Endothelial cell (in vitro differentiated cells): Measurements from ENCODE around the gene CBLC. TPM values are rescaled to one million over a fixed set of nuclear protein-coding genes. Genes with fewer than 3 reads are reported as not detected.
"Not testable (repeated sequence)": the region's sequence is repeated elsewhere in the genome, so short reads cannot be mapped to it uniquely, and the experiment has no call there.

ENCODE experiments used
- DNase-seq: peaks from one replicate; pipeline ENCODE4 v3.0.0; 2021; ENCODE audit warnings: low spot score
- H3K27ac Mint-ChIP-seq: one replicate; pipeline ENCODE4 v1.8.0; 2021; ENCODE audit warnings: mixed read lengths, inconsistent platforms; ENCODE audit not compliant: unreplicated experiment
- H3K27me3 Mint-ChIP-seq: one replicate; pipeline ENCODE4 v1.8.0; 2021; ENCODE audit warnings: mild to moderate bottlenecking, moderate library complexity, mixed read lengths, inconsistent platforms; ENCODE audit not compliant: unreplicated experiment
- H3K36me3 Mint-ChIP-seq: one replicate; pipeline ENCODE4 v1.8.0; 2021; ENCODE audit warnings: mild to moderate bottlenecking, low read depth, mixed read lengths, inconsistent platforms; ENCODE audit not compliant: unreplicated experiment
- H3K4me1 Mint-ChIP-seq: one replicate; pipeline ENCODE4 v1.8.0; 2021; ENCODE audit warnings: mild to moderate bottlenecking, mixed read lengths, inconsistent platforms; ENCODE audit not compliant: unreplicated experiment
- H3K4me3 Mint-ChIP-seq: one replicate; pipeline ENCODE4 v1.8.0; 2021; ENCODE audit warnings: mild to moderate bottlenecking, mixed read lengths, inconsistent platforms; ENCODE audit not compliant: unreplicated experiment
- H3K9me3 Mint-ChIP-seq: one replicate; pipeline ENCODE4 v1.8.0; 2021; ENCODE audit warnings: mixed read lengths, inconsistent platforms; ENCODE audit not compliant: unreplicated experiment
- total RNA-seq: library from RNA; stranded (reverse); fragmentation: NEBNext Ultra II Directional; extraction: Animal tissue kit (Norgen Biotek cat#: 25700); gene quantifications from one replicate; pipeline ENCODE4 v1.2.1, GENCODE V29; 2021; ENCODE audit not compliant: unreplicated experiment
- TF ChIP-seq, protein P1 (sequence below): fragments of 200-600 bp; sonication (generic); IDR thresholded peaks from one replicate; pipeline ENCODE4 v1.5.0; 2021; ENCODE audit warnings: antibody characterized with exemption; ENCODE audit not compliant: unreplicated experiment

The CBLC gene
- total RNA-seq, 1 donor from 2014 or later: 0.85 TPM

DNA sequence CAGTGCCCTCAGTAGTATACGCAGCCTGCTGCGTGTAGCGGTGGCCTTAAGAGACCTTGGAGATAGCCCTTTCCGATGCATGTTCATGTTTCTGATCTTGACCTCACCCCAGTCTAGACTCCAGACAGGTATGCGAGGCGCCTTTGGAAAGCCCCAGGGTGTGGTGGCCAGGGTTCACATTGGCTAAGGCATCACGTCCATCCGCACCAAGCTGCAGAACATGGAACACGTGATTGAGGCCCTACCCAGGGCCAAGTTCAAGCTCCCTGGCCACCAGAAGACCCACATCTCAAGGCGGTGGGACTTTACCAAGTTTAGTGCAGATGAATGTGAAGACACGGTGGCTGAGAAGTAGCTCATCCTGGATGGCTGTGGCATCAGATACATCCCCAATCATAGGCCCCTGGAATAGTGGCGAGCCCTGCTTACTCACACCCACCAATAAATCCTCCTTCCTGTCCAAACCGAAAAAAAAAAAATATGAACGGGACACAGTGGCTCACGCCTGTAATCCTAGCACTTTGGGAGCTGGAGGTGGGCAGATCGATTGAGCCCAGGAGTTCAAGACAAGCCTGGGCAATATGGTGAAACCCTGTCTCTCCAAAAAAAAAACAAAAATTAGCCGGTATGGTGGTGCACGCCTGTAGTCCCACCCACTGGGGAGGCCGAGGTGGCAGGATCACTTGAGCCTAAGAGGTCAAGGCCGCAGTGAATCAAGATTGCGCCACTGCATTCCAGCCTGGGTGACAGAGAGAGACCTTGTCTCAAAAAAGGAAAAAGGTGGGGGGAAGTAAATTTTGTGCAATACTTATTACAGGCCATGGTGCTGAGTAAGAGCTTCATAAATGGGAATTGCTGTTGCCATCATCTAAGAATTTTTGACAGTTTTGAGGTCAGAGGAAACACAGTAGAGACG, 12.4 kb upstream of the CBLC start:
- Mint-ChIP-seq H3K9me3 (no peaks in the 10 kb centered on the region), H3K27ac (peak overlapping the region; percentile 5), H3K27me3 (peaks cover 9% of the 10 kb centered on the region), H3K36me3 (no peaks in the 10 kb centered on the region), H3K4me1 (no peaks in the 10 kb centered on the region), H3K4me3 (peak overlapping the region; percentile 51)
- TF ChIP-seq, protein P1, sequence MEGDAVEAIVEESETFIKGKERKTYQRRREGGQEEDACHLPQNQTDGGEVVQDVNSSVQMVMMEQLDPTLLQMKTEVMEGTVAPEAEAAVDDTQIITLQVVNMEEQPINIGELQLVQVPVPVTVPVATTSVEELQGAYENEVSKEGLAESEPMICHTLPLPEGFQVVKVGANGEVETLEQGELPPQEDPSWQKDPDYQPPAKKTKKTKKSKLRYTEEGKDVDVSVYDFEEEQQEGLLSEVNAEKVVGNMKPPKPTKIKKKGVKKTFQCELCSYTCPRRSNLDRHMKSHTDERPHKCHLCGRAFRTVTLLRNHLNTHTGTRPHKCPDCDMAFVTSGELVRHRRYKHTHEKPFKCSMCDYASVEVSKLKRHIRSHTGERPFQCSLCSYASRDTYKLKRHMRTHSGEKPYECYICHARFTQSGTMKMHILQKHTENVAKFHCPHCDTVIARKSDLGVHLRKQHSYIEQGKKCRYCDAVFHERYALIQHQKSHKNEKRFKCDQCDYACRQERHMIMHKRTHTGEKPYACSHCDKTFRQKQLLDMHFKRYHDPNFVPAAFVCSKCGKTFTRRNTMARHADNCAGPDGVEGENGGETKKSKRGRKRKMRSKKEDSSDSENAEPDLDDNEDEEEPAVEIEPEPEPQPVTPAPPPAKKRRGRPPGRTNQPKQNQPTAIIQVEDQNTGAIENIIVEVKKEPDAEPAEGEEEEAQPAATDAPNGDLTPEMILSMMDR: no peak
- DNase-seq: no peak

DNA sequence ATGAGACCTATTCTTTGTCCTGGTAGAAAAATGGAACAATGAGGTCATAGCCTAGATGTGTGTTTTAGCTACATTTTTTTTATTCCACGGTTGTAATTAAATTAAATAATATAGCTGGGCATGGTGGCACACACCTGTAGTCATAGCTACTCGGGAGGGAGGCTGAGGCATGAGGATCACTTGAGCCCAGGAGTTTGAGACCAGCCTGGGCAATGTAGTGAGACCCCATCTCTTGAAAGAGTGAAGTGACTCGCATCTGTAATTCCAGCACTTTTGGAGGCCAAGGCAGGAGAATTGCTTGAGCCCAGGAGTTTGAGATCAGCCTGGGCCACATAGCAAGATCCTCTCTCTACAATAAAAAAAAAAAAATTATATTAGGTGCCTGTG, 11.7 kb upstream of the CBLC start:
- DNase-seq: no peak
- no peak overlapping the region for H3K27ac Mint-ChIP-seq
- H3K9me3 Mint-ChIP-seq: no peaks in the 10 kb centered on the region
- H3K4me3 Mint-ChIP-seq: no peak overlapping the region
- H3K27me3 Mint-ChIP-seq: peaks cover 9% of the 10 kb centered on the region
- TF ChIP-seq, protein P1: no peak
- no peaks in the 10 kb centered on the region for H3K36me3 Mint-ChIP-seq
- H3K4me1 Mint-ChIP-seq: no peaks in the 10 kb centered on the region

DNA sequence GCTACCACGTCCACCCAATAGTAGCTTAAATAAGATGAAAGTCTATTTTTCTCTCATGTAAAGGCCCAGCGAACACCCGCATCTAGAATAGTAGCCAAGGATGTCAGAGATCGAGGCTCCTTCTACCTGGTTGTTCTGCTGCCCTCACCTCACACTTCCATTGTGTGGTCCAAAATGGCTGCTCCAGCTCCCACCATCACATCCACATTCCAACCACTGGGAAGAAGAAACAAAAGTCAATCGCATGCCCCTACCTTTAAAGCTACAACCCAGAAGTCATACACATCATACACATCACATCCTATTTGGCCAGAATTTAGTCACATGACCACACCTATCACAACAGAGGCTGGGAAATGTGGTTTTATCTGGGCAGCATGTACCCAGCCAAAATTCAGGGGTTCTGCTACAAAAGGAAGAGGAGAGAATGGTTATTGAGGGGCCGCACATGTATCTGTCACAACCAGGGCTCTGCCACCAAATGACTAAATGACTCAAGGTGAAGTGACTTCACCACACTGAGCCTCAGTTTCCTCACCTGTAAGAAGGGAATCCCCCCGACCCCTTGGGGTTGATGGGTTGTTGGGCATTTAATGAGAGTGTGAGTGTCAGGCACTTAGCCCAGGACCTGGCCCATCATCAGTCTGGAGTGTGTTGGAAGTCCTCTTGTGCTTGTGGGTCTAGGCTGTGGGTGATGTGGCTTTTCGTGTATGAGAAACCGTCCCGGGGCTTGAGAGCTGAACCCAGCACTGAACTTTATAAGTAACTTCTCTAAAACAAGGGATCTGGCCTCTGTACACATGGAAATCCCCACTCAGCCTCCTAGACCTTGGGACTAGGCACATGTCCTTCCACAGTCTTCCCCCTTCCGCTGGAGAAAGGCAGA, 10.2 kb upstream of the CBLC start:
- TF ChIP-seq, protein P1: no peak
- Mint-ChIP-seq H3K36me3 (no peaks in the 10 kb centered on the region), H3K9me3 (no peaks in the 10 kb centered on the region), H3K4me3 (no peak overlapping the region), H3K27ac (no peak overlapping the region), H3K27me3 (peaks cover 9% of the 10 kb centered on the region), H3K4me1 (no peaks in the 10 kb centered on the region)
- no peak for DNase-seq

DNA sequence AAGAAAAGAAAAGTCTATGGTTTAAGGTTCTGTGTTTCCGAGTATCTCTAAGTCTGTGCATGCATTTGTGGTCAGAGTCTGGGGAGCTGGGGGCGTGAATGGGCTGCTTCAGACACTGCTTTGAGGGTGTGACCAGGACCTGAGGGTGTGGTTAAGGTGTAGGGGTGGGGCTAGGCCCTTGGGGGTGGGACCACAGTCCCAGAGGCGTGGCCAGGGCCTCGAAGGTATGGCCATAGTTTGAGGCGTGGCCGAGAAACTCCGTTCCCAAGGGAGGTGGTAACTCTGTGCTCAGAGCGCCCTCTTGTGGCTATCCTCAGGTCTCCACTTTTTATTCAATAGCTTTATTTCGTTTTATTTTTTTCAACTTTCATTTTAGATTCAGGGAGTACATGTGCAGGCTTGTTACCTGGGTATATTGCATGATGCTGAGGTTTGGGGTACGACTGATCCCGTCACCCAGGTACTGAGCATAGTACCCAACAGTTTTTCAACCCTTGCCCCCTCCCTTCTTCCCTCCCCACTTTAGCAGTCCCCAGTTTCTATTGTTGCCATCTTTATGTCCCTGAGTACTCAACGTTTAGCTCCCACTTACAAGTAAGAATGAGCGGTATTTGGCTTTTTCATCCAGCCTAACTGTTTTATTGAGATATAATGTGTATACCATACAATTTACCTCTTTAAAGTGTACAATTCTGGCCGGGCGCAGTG, 7.0 kb upstream of the CBLC start:
- no peaks in the 10 kb centered on the region for H3K36me3 Mint-ChIP-seq
- H3K27me3 Mint-ChIP-seq: peaks cover 4% of the 10 kb centered on the region
- H3K4me1 Mint-ChIP-seq: no peaks in the 10 kb centered on the region
- no peaks in the 10 kb centered on the region for H3K9me3 Mint-ChIP-seq
- DNase-seq: peak; percentile 91
- TF ChIP-seq, protein P1: peak; percentile 96
- H3K4me3 Mint-ChIP-seq: no peak overlapping the region
- H3K27ac Mint-ChIP-seq: no peak overlapping the region

DNA sequence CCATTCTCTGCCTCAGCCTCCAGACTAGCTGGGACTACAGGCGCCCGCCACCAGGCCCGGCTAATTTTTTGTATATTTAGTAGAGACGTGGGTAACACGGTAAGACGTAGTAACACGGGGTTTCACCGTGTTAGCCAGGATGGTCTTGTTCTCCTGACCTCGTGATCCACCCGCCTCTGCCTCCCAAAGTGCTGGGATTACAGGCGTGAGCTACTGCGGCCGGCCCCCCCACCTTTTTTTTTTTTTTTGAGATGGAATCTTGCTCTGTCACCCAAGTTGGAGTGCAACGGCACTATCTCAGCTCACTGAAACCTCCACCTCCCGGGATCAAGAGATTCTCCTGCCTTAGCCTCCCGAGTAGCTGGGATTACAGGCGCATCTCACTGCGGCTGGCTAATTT, 5.5 kb upstream of the CBLC start:
- H3K9me3 Mint-ChIP-seq, H3K27ac Mint-ChIP-seq: not testable (repeated sequence)

More for the DNA sequence above, 5.5 kb upstream of the CBLC start:
- not testable (repeated sequence) for H3K27me3 Mint-ChIP-seq, H3K4me3 Mint-ChIP-seq, DNase-seq, H3K4me1 Mint-ChIP-seq, H3K36me3 Mint-ChIP-seq
